ENCODE data around the gene MAGOHB.

- TF ChIP-seq EZH2 (IDR thresholded peaks at IDR 0.05; ENCODE audit: borderline replicate concordance, low read depth, low read length, poor library complexity, severe bottlenecking) (no peak), CTCF (conservative IDR thresholded peaks at IDR 0.05; ENCODE audit: low read depth, low read length) (no peak)
These were observed 30.7 kb downstream of the MAGOHB start for GRCh38 chr12:10582704-10583103.
